Measurements from ENCODE around the gene EXOC3L1. TPM values are rescaled to one million over a fixed set of nuclear protein-coding genes. Genes with fewer than 3 reads are reported as not detected.

EXOC3L1 gene
- total RNA-seq, 1 experiment from 2014 or later, result 0.61 TPM

DNA sequence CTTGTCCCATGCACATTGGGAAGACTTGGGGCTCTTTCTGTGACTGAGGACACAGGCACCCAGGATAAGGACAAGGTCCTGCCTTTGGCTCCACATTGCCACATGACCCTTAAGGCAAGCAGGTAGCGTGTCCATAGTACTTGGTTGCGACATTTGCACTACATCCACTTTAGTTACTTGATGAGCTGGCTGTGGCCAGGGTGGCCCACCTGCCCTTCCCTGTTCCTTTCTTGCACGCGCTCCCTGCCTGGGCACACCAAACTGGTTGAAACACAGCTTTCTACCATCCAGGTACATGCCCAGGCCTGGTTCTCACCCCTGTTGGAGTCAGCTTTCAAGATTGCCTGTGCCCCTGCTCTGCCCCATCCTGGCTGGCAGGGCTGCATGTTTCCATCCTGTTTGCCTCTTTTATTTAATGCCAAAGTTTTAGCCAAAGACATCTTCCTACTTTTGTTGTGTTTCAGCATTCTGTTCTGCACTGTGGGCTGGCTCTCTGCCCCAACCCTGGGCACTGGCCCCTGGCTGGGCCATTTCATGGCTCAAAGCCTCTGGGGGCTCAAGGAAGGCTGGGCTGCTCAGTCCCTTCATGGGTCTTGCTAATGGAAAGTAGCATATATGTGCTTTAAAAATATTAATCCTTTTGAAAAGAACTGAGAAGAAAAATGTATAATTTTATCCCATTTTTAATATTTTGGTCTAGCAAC, 42.3 kb downstream of the EXOC3L1 start:
- Mint-ChIP-seq H3K9me3 (ENCODE audit: unreplicated experiment) (no peaks in the 10 kb centered on the region), H3K36me3 (ENCODE audit: insufficient read depth, unreplicated experiment) (peaks cover 68% of the 10 kb centered on the region), H3K4me3 (ENCODE audit: unreplicated experiment) (no peak overlapping the region), H3K27me3 (ENCODE audit: insufficient read depth, unreplicated experiment) (no peaks in the 10 kb centered on the region), H3K4me1 (ENCODE audit: low read depth, unreplicated experiment) (no peaks in the 10 kb centered on the region), H3K27ac (ENCODE audit: unreplicated experiment) (no peak overlapping the region)
- intact Hi-C loops (cut with micrococcal nuclease; ENCODE audit: unreplicated experiment), result no loop called here
- BruUV-seq (replicated peaks), result TSS peak; percentile 36
- H3K27me3 ChIP-seq (replicated peaks; ENCODE audit: control insufficient read depth, insufficient read depth, low read length), result no peaks in the 10 kb centered on the region
- DNase-seq, result no peak
- H3K4me3 ChIP-seq (ENCODE audit: low read depth, low read length), result no peak overlapping the region
- TF ChIP-seq, protein P1, sequence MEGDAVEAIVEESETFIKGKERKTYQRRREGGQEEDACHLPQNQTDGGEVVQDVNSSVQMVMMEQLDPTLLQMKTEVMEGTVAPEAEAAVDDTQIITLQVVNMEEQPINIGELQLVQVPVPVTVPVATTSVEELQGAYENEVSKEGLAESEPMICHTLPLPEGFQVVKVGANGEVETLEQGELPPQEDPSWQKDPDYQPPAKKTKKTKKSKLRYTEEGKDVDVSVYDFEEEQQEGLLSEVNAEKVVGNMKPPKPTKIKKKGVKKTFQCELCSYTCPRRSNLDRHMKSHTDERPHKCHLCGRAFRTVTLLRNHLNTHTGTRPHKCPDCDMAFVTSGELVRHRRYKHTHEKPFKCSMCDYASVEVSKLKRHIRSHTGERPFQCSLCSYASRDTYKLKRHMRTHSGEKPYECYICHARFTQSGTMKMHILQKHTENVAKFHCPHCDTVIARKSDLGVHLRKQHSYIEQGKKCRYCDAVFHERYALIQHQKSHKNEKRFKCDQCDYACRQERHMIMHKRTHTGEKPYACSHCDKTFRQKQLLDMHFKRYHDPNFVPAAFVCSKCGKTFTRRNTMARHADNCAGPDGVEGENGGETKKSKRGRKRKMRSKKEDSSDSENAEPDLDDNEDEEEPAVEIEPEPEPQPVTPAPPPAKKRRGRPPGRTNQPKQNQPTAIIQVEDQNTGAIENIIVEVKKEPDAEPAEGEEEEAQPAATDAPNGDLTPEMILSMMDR (IDR thresholded peaks at IDR 0.05; ENCODE audit: insufficient read depth in 1 of 2, low read depth in 1 of 2, low read length in 1 of 2, severe bottlenecking in 1 of 2, unreplicated experiment in 1 of 2), result no peak
- POLR2A ChIA-PET, result no interaction called here
- CTCF ChIA-PET, result no interaction called here
- no peaks in the 10 kb centered on the region for H3K9me3 ChIP-seq
- no peaks in the 10 kb centered on the region; the same call in none of the 2 replicates for H3K4me1 ChIP-seq
- peaks cover 4% of the 10 kb centered on the region; the same call in 1 of the 2 replicates for H3K36me3 ChIP-seq (ENCODE audit: control insufficient read depth, insufficient read depth, low read length)

DNA sequence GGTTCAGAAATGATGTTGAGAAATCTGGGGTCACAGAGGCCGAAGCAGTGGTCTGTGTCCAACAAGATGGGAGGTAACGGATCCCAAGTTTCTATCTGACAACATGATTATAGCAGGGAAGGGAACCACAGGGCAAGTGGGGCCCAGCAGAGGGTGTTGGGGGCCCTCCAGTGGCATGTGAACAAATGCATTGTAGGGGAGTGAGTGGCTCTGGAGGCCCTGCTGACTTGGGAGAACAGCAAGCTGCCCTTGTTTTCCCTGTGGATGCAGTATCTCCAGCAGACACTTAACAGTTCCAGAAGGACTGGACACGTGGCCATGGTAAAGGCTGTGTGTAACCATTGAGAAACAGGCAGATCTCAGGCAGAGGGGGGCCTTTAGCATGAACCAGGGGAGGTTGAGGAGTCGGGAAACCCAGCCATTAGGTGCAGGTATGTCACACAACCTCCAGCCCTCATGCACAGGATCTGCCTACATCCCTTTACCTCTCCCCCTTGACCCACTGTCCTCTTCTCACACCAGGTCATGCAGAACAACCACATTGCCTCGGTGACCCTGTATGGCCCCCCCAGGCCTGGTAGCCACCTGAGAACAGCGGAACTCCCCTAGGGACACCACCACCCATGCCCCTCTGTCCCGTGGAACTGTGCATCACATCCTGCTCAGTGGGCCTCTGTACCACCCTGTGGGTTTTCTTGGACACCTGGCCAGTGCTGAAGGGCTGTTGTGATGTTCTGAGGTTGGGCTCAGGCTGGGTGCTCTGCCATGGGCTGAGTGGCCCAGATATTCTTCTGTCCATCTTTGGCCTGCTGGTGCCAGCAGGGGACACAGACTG, 43.2 kb downstream of the EXOC3L1 start:
- BruUV-seq (replicated peaks), result no TSS peak
- DNase-seq, result no peak
- Mint-ChIP-seq H3K9me3 (ENCODE audit: unreplicated experiment) (no peaks in the 10 kb centered on the region), H3K4me1 (ENCODE audit: low read depth, unreplicated experiment) (no peaks in the 10 kb centered on the region), H3K36me3 (ENCODE audit: insufficient read depth, unreplicated experiment) (peaks cover 76% of the 10 kb centered on the region), H3K4me3 (ENCODE audit: unreplicated experiment) (no peak overlapping the region), H3K27ac (ENCODE audit: unreplicated experiment) (no peak overlapping the region), H3K27me3 (ENCODE audit: insufficient read depth, unreplicated experiment) (no peaks in the 10 kb centered on the region)
- ChIA-PET CTCF (no interaction called here), POLR2A (no interaction called here)
- H3K9me3 ChIP-seq, result no peaks in the 10 kb centered on the region
- H3K27me3 ChIP-seq (replicated peaks; ENCODE audit: control insufficient read depth, insufficient read depth, low read length), result no peaks in the 10 kb centered on the region
- no peaks in the 10 kb centered on the region; the same call in none of the 2 replicates for H3K4me1 ChIP-seq
- peaks cover 4% of the 10 kb centered on the region for H3K36me3 ChIP-seq (ENCODE audit: control insufficient read depth, insufficient read depth, low read length)
- intact Hi-C loops (cut with micrococcal nuclease; ENCODE audit: unreplicated experiment), result no loop called here
- TF ChIP-seq, protein P1 (IDR thresholded peaks at IDR 0.05; ENCODE audit: insufficient read depth in 1 of 2, low read depth in 1 of 2, low read length in 1 of 2, severe bottlenecking in 1 of 2, unreplicated experiment in 1 of 2), result no peak
- H3K4me3 ChIP-seq (ENCODE audit: low read depth, low read length), result no peak overlapping the region

DNA sequence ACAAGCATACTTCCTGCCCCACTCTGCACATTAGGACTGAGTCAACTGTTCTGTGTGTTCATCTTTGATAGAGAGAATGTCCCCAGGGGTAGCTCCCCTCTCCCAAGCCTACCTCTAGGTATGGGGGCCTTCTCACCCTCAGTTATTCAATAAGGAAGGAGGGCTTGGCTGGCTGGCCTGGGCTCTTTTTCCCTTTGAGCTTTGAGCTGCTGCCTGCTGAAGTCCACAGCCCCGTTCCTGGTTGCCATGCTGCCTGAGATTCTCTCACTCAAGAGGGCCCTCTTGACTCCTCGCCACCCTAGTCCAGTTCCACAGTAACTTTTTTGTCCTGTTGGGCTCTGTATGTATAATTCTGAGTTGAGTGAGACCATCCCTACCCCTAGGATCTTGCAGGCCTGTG, 44.2 kb downstream of the EXOC3L1 start:
- Mint-ChIP-seq H3K36me3 (ENCODE audit: insufficient read depth, unreplicated experiment) (peaks cover 79% of the 10 kb centered on the region), H3K27me3 (ENCODE audit: insufficient read depth, unreplicated experiment) (no peaks in the 10 kb centered on the region), H3K4me3 (ENCODE audit: unreplicated experiment) (no peak overlapping the region), H3K4me1 (ENCODE audit: low read depth, unreplicated experiment) (no peaks in the 10 kb centered on the region), H3K9me3 (ENCODE audit: unreplicated experiment) (no peaks in the 10 kb centered on the region), H3K27ac (ENCODE audit: unreplicated experiment) (no peak overlapping the region)
- Histone ChIP-seq H3K9me3 (no peaks in the 10 kb centered on the region), H3K36me3 (ENCODE audit: control insufficient read depth, insufficient read depth, low read length) (peaks cover 4% of the 10 kb centered on the region), H3K4me3 (ENCODE audit: low read depth, low read length) (no peak overlapping the region), H3K27me3 (replicated peaks; ENCODE audit: control insufficient read depth, insufficient read depth, low read length) (no peaks in the 10 kb centered on the region), H3K4me1 (no peaks in the 10 kb centered on the region; the same call in 1 of the 2 replicates)
- no peak for DNase-seq
- ChIA-PET POLR2A (no interaction called here), CTCF (interaction anchor here (0.6 to 1.3 kb wide), 2 partner anchors 9 to 28 kb away, joined by 3 read pairs; no protein-coding TSS in a partner anchor)
- intact Hi-C loops (cut with micrococcal nuclease; ENCODE audit: unreplicated experiment), result no loop called here
- TF ChIP-seq, protein P1 (IDR thresholded peaks at IDR 0.05; ENCODE audit: insufficient read depth in 1 of 2, low read depth in 1 of 2, low read length in 1 of 2, severe bottlenecking in 1 of 2, unreplicated experiment in 1 of 2), result no peak
- no TSS peak for BruUV-seq (replicated peaks)

Data from Caco-2 (cell line).